ENCODE data around the gene NT5C2. TPM values are rescaled to one million over a fixed set of nuclear protein-coding genes. Genes with fewer than 3 reads are reported as not detected.
A peak's percentile ranks its signal among the peaks of the same experiment; 100 is the strongest.

NT5C2 gene
- total and polyA plus RNA-seq, 2 donors (not counting 1 experiment from before 2014, with no cell fraction given), result 74.3 to 82.2 TPM

DNA sequence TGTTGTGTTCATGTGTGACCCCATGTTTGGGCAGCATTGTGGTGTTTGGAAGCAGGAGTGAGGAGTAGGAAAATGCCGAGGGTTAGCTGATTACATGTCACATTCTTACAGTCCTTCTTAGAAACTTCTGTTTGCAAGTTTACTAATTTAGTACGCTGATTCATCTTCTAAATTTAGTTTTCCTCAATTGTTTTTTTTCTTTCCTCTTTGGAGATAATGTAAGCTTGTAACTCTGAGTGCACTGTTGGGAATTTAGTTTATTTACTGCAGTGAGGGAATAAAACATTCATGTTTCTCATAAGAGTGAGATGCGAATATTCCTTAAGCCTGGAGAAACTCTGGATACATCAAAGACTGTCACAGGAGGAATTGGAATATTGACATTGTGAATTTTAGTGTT, 135.0 kb downstream of the NT5C2 start:
- Histone ChIP-seq H3K27ac (ENCODE audit: insufficient read depth, low read length) (no peak overlapping the region), H2AFZ (ENCODE audit: low read length) (no peak overlapping the region), H3K4me2 (ENCODE audit: extremely low read depth, insufficient read depth, low read length) (no peak overlapping the region)

DNA sequence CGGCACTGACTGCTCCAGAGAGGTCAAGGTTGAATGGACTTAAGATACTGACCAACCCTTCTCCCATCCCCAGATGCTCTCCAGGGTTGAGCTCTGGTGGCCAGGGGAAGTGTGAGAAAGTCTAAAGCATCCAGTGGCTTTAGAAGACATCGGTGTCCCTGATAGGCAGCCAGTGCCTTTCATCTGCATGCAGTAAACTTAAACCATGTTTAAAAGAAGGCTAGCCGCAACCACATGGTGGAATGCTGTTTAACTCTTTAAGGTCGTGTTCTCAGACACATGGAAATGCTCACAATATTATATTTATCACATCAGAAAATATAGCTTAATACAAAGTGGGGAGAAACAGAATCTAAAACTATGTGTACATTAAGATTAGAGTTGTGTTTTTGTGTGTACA, 138.0 kb downstream of the NT5C2 start:
- Histone ChIP-seq H3K79me2 (ENCODE audit: control insufficient read depth, insufficient read depth, low read length) (no peaks in the 10 kb centered on the region), H2AFZ (ENCODE audit: low read length) (no peak overlapping the region), H4K20me1 (ENCODE audit: control insufficient read depth, extremely low read depth, insufficient read depth, low read length) (no peaks in the 10 kb centered on the region), H3K4me2 (ENCODE audit: extremely low read depth, insufficient read depth, low read length) (no peak overlapping the region), H3K9ac (ENCODE audit: insufficient read depth, low read length) (no peak overlapping the region), H3K27me3 (ENCODE audit: control insufficient read depth, insufficient read depth, low read length) (no peaks in the 10 kb centered on the region), H3K27ac (ENCODE audit: insufficient read depth, low read length) (no peak overlapping the region), H3K4me1 (ENCODE audit: control insufficient read depth, extremely low read depth, insufficient read depth, low read length) (peaks cover 4% of the 10 kb centered on the region), H3K9me3 (ENCODE audit: control insufficient read depth, insufficient read depth, low read depth, low read length) (no peaks in the 10 kb centered on the region), H3K36me3 (ENCODE audit: control insufficient read depth, insufficient read depth, low read length) (no peaks in the 10 kb centered on the region), H3K4me3 (replicated peaks in 1 of 4; ENCODE audit: control extremely low read depth in 1 of 4, insufficient read depth in 1 of 4, low read depth in 3 of 4, low read length in 4 of 4) (no peak overlapping the region)
- DNase-seq (ENCODE audit: low read depth in 2 of 2), result no peak
- no peak for TF ChIP-seq EZH2 (IDR thresholded peaks at IDR 0.05; ENCODE audit: low read length, missing control alignments)
- TF ChIP-seq, protein P1, sequence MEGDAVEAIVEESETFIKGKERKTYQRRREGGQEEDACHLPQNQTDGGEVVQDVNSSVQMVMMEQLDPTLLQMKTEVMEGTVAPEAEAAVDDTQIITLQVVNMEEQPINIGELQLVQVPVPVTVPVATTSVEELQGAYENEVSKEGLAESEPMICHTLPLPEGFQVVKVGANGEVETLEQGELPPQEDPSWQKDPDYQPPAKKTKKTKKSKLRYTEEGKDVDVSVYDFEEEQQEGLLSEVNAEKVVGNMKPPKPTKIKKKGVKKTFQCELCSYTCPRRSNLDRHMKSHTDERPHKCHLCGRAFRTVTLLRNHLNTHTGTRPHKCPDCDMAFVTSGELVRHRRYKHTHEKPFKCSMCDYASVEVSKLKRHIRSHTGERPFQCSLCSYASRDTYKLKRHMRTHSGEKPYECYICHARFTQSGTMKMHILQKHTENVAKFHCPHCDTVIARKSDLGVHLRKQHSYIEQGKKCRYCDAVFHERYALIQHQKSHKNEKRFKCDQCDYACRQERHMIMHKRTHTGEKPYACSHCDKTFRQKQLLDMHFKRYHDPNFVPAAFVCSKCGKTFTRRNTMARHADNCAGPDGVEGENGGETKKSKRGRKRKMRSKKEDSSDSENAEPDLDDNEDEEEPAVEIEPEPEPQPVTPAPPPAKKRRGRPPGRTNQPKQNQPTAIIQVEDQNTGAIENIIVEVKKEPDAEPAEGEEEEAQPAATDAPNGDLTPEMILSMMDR (conservative IDR thresholded peaks at IDR 0.05 in 1 of 2, IDR thresholded peaks at IDR 0.05 in 1 of 2; ENCODE audit: low read depth in 1 of 2, low read length in 2 of 2), result no peak

More for the DNA sequence above, 135.0 kb downstream of the NT5C2 start:
- Histone ChIP-seq H3K4me3 (replicated peaks in 1 of 4; ENCODE audit: control extremely low read depth in 1 of 4, insufficient read depth in 1 of 4, low read depth in 3 of 4, low read length in 4 of 4) (no peak overlapping the region), H3K4me1 (ENCODE audit: control insufficient read depth, extremely low read depth, insufficient read depth, low read length) (peaks cover 4% of the 10 kb centered on the region), H3K36me3 (ENCODE audit: control insufficient read depth, insufficient read depth, low read length) (no peaks in the 10 kb centered on the region), H3K9me3 (ENCODE audit: control insufficient read depth, insufficient read depth, low read depth, low read length) (no peaks in the 10 kb centered on the region), H3K79me2 (ENCODE audit: control insufficient read depth, insufficient read depth, low read length) (no peaks in the 10 kb centered on the region), H3K27me3 (ENCODE audit: control insufficient read depth, insufficient read depth, low read length) (no peaks in the 10 kb centered on the region), H4K20me1 (ENCODE audit: control insufficient read depth, extremely low read depth, insufficient read depth, low read length) (no peaks in the 10 kb centered on the region), H3K9ac (ENCODE audit: insufficient read depth, low read length) (no peak overlapping the region)
- DNase-seq (ENCODE audit: low read depth in 2 of 2), result no peak
- TF ChIP-seq, protein P1 (conservative IDR thresholded peaks at IDR 0.05 in 1 of 2, IDR thresholded peaks at IDR 0.05 in 1 of 2; ENCODE audit: low read depth in 1 of 2, low read length in 2 of 2), result no peak
- no peak for TF ChIP-seq EZH2 (IDR thresholded peaks at IDR 0.05; ENCODE audit: low read length, missing control alignments)

DNA sequence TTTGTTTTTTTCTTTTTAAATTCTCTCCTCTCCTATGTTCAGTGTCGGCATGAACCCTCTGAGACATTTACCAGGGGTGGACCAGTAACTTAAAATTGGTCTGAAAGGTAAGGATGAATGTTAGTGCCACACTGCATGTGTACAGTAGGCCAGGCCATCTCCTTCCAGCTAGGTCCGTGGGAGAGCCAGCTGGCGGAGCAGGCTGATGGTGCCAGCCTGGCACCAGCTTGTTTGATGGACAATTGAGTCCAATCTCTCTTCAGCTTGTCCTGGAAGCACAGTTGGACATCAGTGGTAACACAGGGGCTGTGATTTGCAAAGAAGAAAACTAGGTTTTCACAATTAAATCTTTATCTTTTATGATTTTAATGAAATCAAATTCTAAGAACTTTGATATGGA, 138.5 kb downstream of the NT5C2 start:
- Histone ChIP-seq H3K4me1 (ENCODE audit: control insufficient read depth, extremely low read depth, insufficient read depth, low read length) (peaks cover 4% of the 10 kb centered on the region), H3K4me3 (replicated peaks in 1 of 4; ENCODE audit: control extremely low read depth in 1 of 4, insufficient read depth in 1 of 4, low read depth in 3 of 4, low read length in 4 of 4) (peak overlapping the region in 2 of 4 experiments; percentile 1 to 53), H3K79me2 (ENCODE audit: control insufficient read depth, insufficient read depth, low read length) (no peaks in the 10 kb centered on the region), H3K27ac (ENCODE audit: insufficient read depth, low read length) (no peak overlapping the region), H3K36me3 (ENCODE audit: control insufficient read depth, insufficient read depth, low read length) (no peaks in the 10 kb centered on the region), H4K20me1 (ENCODE audit: control insufficient read depth, extremely low read depth, insufficient read depth, low read length) (no peaks in the 10 kb centered on the region), H3K4me2 (ENCODE audit: extremely low read depth, insufficient read depth, low read length) (peak overlapping the region; percentile 61), H2AFZ (ENCODE audit: low read length) (no peak overlapping the region), H3K9me3 (ENCODE audit: control insufficient read depth, insufficient read depth, low read depth, low read length) (no peaks in the 10 kb centered on the region), H3K27me3 (ENCODE audit: control insufficient read depth, insufficient read depth, low read length) (no peaks in the 10 kb centered on the region), H3K9ac (ENCODE audit: insufficient read depth, low read length) (no peak overlapping the region)
- TF ChIP-seq, protein P1 (conservative IDR thresholded peaks at IDR 0.05 in 1 of 2, IDR thresholded peaks at IDR 0.05 in 1 of 2; ENCODE audit: low read depth in 1 of 2, low read length in 2 of 2), result no peak
- no peak for TF ChIP-seq EZH2 (IDR thresholded peaks at IDR 0.05; ENCODE audit: low read length, missing control alignments)
- DNase-seq (ENCODE audit: low read depth in 2 of 2), result no peak

Measured in fibroblast of lung (primary cell).